ENCODE measurements around the gene GRIA3.

GRCh38 chrX:123263747-123264146, 79.7 kb downstream of the GRIA3 start:
- TF ChIP-seq CREM (CRISPR knock-in tag; IDR thresholded peaks at IDR 0.05) (no peak), CTCF (IDR thresholded peaks at IDR 0.05) (no peak), STAT6 (CRISPR knock-in tag; conservative IDR thresholded peaks at IDR 0.05; ENCODE audit: low read depth) (no peak), AR (CRISPR knock-in tag; IDR thresholded peaks at IDR 0.05) (no peak), ZNF263 (CRISPR knock-in tag; IDR thresholded peaks at IDR 0.05; ENCODE audit: low read depth) (no peak), ZBTB43 (CRISPR knock-in tag; IDR thresholded peaks at IDR 0.05) (no peak), ELF4 (CRISPR knock-in tag; IDR thresholded peaks at IDR 0.05; ENCODE audit: low read depth) (no peak), NR1H2 (CRISPR knock-in tag; IDR thresholded peaks at IDR 0.05) (no peak)
